ENCODE results near the gene CATSPER3. TPM values are rescaled to one million over a fixed set of nuclear protein-coding genes. Genes with fewer than 3 reads are reported as not detected.

The CATSPER3 gene
- polyA plus RNA-seq, 1 donor (not counting 4 experiments of a cell fraction or from before 2014, with no cell fraction given), result 0.31 TPM

GRCh38 chr5:135059000-135059923, 91.6 kb downstream of the CATSPER3 start:
- Histone ChIP-seq H3K36me3 (ENCODE audit: control insufficient read depth in 2 of 2, extremely low read depth in 1 of 2, insufficient read depth in 2 of 2, low read length in 2 of 2) (no peaks in the 10 kb centered on the region), H3K9me1 (ENCODE audit: control insufficient read depth, extremely low read depth, insufficient read depth, low read length) (no peaks in the 10 kb centered on the region), H4K20me1 (ENCODE audit: control insufficient read depth, extremely low read depth, insufficient read depth, low read length) (no peaks in the 10 kb centered on the region), H3K9me3 (ENCODE audit: control insufficient read depth, low read depth, low read length) (no peaks in the 10 kb centered on the region), H3K4me3 (ENCODE audit: control insufficient read depth in 2 of 3, extremely low read depth in 1 of 3, insufficient read depth in 2 of 3, low read depth in 1 of 3, low read length in 3 of 3) (no peak overlapping the region), H3K27me3 (ENCODE audit: control insufficient read depth, extremely low read depth, insufficient read depth, low read length) (peaks cover 48% of the 10 kb centered on the region), H3K4me2 (ENCODE audit: control insufficient read depth, extremely low read depth, insufficient read depth, low read depth, low read length) (no peak overlapping the region), H3K79me2 (ENCODE audit: control insufficient read depth, insufficient read depth, low read length) (no peaks in the 10 kb centered on the region), H3K4me1 (ENCODE audit: control insufficient read depth, extremely low read depth, insufficient read depth, low read length) (no peaks in the 10 kb centered on the region), H3K27ac (ENCODE audit: control insufficient read depth, insufficient read depth, low read length) (no peak overlapping the region), H3K9ac (ENCODE audit: control insufficient read depth, extremely low read depth, insufficient read depth, low read length) (no peak overlapping the region), H2AFZ (ENCODE audit: control insufficient read depth, low read length) (no peak overlapping the region)
- FAIRE-seq, result no peak
- TF ChIP-seq EZH2 (IDR thresholded peaks at IDR 0.05; ENCODE audit: low read length) (no peak), CTCF (optimal IDR thresholded peaks at IDR 0.05 in 1 of 3, IDR thresholded peaks at IDR 0.05 in 1 of 3, conservative IDR thresholded peaks at IDR 0.05 in 1 of 3; ENCODE audit: extremely low read depth in 1 of 3, insufficient read depth in 2 of 3, low read length in 3 of 3) (no peak)
- no peak for DNase-seq (ENCODE audit: low read depth, low spot score)
- dilution Hi-C loops (cut with MboI; ENCODE audit: extremely low pct_ligation_motif_present, low sequenced_read_pairs), result no loop called here

GRCh38 chr5:135060021-135060420, 92.3 kb downstream of the CATSPER3 start:
- Histone ChIP-seq H3K79me2 (ENCODE audit: control insufficient read depth, insufficient read depth, low read length) (no peaks in the 10 kb centered on the region), H3K36me3 (ENCODE audit: control insufficient read depth in 2 of 2, extremely low read depth in 1 of 2, insufficient read depth in 2 of 2, low read length in 2 of 2) (no peaks in the 10 kb centered on the region), H4K20me1 (ENCODE audit: control insufficient read depth, extremely low read depth, insufficient read depth, low read length) (no peaks in the 10 kb centered on the region), H2AFZ (ENCODE audit: control insufficient read depth, low read length) (no peak overlapping the region), H3K9me1 (ENCODE audit: control insufficient read depth, extremely low read depth, insufficient read depth, low read length) (no peaks in the 10 kb centered on the region), H3K27ac (ENCODE audit: control insufficient read depth, insufficient read depth, low read length) (no peak overlapping the region), H3K27me3 (ENCODE audit: control insufficient read depth, extremely low read depth, insufficient read depth, low read length) (peaks cover 42% of the 10 kb centered on the region), H3K4me3 (ENCODE audit: control insufficient read depth in 2 of 3, extremely low read depth in 1 of 3, insufficient read depth in 2 of 3, low read depth in 1 of 3, low read length in 3 of 3) (no peak overlapping the region), H3K4me2 (ENCODE audit: control insufficient read depth, extremely low read depth, insufficient read depth, low read depth, low read length) (no peak overlapping the region), H3K9me3 (ENCODE audit: control insufficient read depth, low read depth, low read length) (no peaks in the 10 kb centered on the region), H3K4me1 (ENCODE audit: control insufficient read depth, extremely low read depth, insufficient read depth, low read length) (no peaks in the 10 kb centered on the region), H3K9ac (ENCODE audit: control insufficient read depth, extremely low read depth, insufficient read depth, low read length) (no peak overlapping the region)
- no peak for DNase-seq (ENCODE audit: low read depth, low spot score)
- TF ChIP-seq CTCF (optimal IDR thresholded peaks at IDR 0.05 in 1 of 3, IDR thresholded peaks at IDR 0.05 in 1 of 3, conservative IDR thresholded peaks at IDR 0.05 in 1 of 3; ENCODE audit: extremely low read depth in 1 of 3, insufficient read depth in 2 of 3, low read length in 3 of 3) (no peak), EZH2 (IDR thresholded peaks at IDR 0.05; ENCODE audit: low read length) (no peak)
- FAIRE-seq, result no peak
- dilution Hi-C loops (cut with MboI; ENCODE audit: extremely low pct_ligation_motif_present, low sequenced_read_pairs), result no loop called here
